Upper lobe of left lung (tissue), 6 donors: ENCODE results near the gene IL1RAPL2. TPM values are rescaled to one million over a fixed set of nuclear protein-coding genes. Genes with fewer than 3 reads are reported as not detected.

Source experiments
- ATAC-seq, 2 donors: fragments of 200-7000 bp; cut with Tn5 transposase; one replicate each; pipeline ENCODE4 v1.9.1; 2022; ENCODE audit warnings: mild to moderate bottlenecking in 2 of 2, moderate library complexity in 2 of 2; ENCODE audit not compliant: low FRiP score in 2 of 2
- DNase-seq, 2 donors: peaks; one replicate each; pipeline ENCODE4 v3.0.0-alpha.2; 2019 to 2020
- H3K27ac ChIP-seq, 4 donors: fragments of 200-600 bp; sonication (generic); one replicate each; pipeline ENCODE4 v1.5.1; 2016 to 2019
- H3K27me3 ChIP-seq, 4 donors: fragments of 200-600 bp; sonication (generic); one replicate each; pipeline ENCODE4 v1.5.1; 2017 to 2019
- H3K36me3 ChIP-seq, 4 donors: fragments of 200-600 bp; sonication (generic); one replicate each; pipeline ENCODE4 v1.5.1; 2016 to 2019
- H3K4me1 ChIP-seq, 4 donors: fragments of 200-600 bp; sonication (generic); one replicate each; pipeline ENCODE4 v1.5.1; 2018 to 2019
- H3K4me3 ChIP-seq, 4 donors: fragments of 200-600 bp; sonication (generic); one replicate each; pipeline ENCODE4 v1.5.1; 2017 to 2019; ENCODE audit warnings: mild to moderate bottlenecking in 2 of 4, moderate library complexity in 1 of 4
- H3K9me3 ChIP-seq, 4 donors: fragments of 200-600 bp; sonication (generic); one replicate each; pipeline ENCODE4 v1.5.1; 2018 to 2019
- EP300 ChIP-seq, 4 donors: sonication (generic); formaldehyde crosslinking; IDR thresholded peaks; one replicate each; pipeline ENCODE4 v1.5.1; 2017; ENCODE audit warnings: antibody characterized with exemption in 4 of 4, control low read depth in 2 of 4
- POLR2A ChIP-seq, 4 donors: fragments of 450-650 bp; IDR thresholded peaks; one replicate each; pipeline ENCODE4 v1.5.1; 2016 to 2017; ENCODE audit warnings: antibody characterized with exemption in 4 of 4, mild to moderate bottlenecking in 2 of 4
- POLR2AphosphoS5 ChIP-seq, 2 donors: sonication (generic); formaldehyde crosslinking; IDR thresholded peaks; one replicate each; pipeline ENCODE4 v1.5.1; 2017; ENCODE audit warnings: antibody characterized with exemption in 2 of 2
- WGBS, 2 donors: methylation state at CpG; one replicate each; pipeline ENCODE4 v1.1.5; 2017 to 2018; 5-methylcytosine and 5-hydroxymethylcytosine counted together
- total RNA-seq, 6 donors: library from RNA; depleted of rRNA in 4 of 6; stranded (reverse); fragments of >200 nt in 4 of 6; gene quantifications; one replicate each; pipeline versions ENCODE4 v1.1.0 to v1.2.1, GENCODE V29; 2016 to 2021
- TF ChIP-seq, protein P1 (sequence below), 6 experiments: fragments of 450-650 bp in 4 of 6; fragments of 200-600 bp in 2 of 6; sonication (generic) in 2 of 6; IDR thresholded peaks; one replicate each; pipeline ENCODE4 v1.5.1; 2016 to 2019; ENCODE audit warnings: antibody characterized with exemption in 6 of 6
- donor health status: DM: no; HTN: no; CAD: no; lungs with moderate emphysema.
- donor health status: DM: no; HTN: yes; CAD: no; lungs with severe emphysema.

IL1RAPL2 gene
- total RNA-seq, 6 donors from 2014 or later = not detected

DNA sequence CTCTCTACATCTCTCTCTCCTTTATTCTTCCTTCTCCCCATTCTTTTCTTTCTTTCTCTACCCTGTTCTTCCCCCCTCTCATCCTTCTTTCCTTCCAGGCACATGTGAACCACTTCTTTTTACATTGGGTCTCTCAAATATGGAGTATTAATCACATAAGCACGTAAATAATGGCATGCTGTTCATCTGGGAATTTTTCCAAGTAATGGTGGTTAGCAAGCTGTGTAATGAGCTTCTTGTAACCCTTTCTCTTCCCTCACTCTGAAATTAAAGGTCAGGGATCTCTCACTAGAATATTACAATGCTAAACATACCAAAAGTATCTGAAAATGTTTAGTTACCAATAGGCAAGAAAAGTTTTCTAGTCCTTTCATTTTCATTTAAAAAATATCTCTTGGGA lies 894.4 kb downstream of the IL1RAPL2 start:
- Histone ChIP-seq H3K9me3 (no peaks in the 10 kb centered on the region), H3K27ac (no peak overlapping the region), H3K36me3 (no peaks in the 10 kb centered on the region), H3K4me3 (no peak overlapping the region), H3K4me1 (no peaks in the 10 kb centered on the region), H3K27me3 (no peaks in the 10 kb centered on the region)
- no peak for TF ChIP-seq POLR2AphosphoS5 (IDR thresholded peaks at IDR 0.05)
- no peak for TF ChIP-seq POLR2A (IDR thresholded peaks at IDR 0.05)
- TF ChIP-seq, protein P1, sequence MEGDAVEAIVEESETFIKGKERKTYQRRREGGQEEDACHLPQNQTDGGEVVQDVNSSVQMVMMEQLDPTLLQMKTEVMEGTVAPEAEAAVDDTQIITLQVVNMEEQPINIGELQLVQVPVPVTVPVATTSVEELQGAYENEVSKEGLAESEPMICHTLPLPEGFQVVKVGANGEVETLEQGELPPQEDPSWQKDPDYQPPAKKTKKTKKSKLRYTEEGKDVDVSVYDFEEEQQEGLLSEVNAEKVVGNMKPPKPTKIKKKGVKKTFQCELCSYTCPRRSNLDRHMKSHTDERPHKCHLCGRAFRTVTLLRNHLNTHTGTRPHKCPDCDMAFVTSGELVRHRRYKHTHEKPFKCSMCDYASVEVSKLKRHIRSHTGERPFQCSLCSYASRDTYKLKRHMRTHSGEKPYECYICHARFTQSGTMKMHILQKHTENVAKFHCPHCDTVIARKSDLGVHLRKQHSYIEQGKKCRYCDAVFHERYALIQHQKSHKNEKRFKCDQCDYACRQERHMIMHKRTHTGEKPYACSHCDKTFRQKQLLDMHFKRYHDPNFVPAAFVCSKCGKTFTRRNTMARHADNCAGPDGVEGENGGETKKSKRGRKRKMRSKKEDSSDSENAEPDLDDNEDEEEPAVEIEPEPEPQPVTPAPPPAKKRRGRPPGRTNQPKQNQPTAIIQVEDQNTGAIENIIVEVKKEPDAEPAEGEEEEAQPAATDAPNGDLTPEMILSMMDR (IDR thresholded peaks at IDR 0.05) = no peak
- no peak for TF ChIP-seq EP300 (IDR thresholded peaks at IDR 0.05)
- WGBS, 2 donors = 19 to 36% methylated on average over 1 of the region's 1 CpG
- ATAC-seq (no peak), DNase-seq (no peak)

DNA sequence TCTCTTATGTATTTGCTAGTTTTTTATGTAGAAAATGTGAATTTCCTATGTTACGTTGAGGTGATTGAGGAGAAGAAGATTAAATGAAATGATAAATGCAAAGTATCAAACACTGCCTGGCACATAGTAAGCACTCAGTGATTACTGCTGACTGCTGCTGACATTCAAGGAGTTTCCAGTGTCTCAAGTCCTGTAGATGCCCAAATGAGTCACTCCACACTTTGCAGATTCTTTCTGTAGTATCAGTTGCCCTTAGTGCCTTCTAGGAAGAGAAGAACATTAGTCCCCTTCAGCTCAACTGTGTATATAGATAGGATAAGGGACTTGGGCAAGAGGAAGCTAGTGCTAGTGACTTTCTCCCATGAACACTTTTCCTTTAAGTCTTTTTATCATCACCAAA lies 895.0 kb downstream of the IL1RAPL2 start:
- DNase-seq = no peak
- no peak for TF ChIP-seq EP300 (IDR thresholded peaks at IDR 0.05)
- TF ChIP-seq POLR2A (IDR thresholded peaks at IDR 0.05) = no peak
- TF ChIP-seq POLR2AphosphoS5 (IDR thresholded peaks at IDR 0.05) = no peak
- TF ChIP-seq, protein P1 (IDR thresholded peaks at IDR 0.05) = no peak
- Histone ChIP-seq H3K4me1 (no peaks in the 10 kb centered on the region), H3K27me3 (no peaks in the 10 kb centered on the region), H3K9me3 (no peaks in the 10 kb centered on the region), H3K4me3 (no peak overlapping the region), H3K27ac (no peak overlapping the region), H3K36me3 (no peaks in the 10 kb centered on the region)
- no peak for ATAC-seq
- WGBS, 2 donors = 83% methylated on average over 1 of the region's 1 CpG

DNA sequence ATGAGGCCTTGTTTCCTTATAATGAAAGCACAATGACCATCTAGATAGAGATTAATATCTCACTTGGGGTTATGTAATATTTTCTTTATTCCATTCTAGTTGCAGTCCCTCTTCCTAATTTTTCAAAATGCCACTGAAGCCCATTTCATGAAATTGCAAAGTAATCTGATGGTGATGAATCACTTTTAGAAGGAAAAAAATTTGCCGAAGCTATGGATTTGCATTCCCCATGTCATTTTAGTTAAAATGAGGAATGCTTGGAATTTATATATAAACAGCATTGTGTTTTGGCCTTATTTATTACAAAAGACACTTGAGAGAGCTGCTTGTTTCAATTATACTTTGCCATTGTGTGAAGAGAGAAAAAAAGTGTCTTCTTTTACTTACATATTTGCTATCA lies 896.2 kb downstream of the IL1RAPL2 start:
- Histone ChIP-seq H3K27me3 (no peaks in the 10 kb centered on the region), H3K9me3 (no peaks in the 10 kb centered on the region), H3K4me1 (no peaks in the 10 kb centered on the region), H3K36me3 (no peaks in the 10 kb centered on the region), H3K4me3 (no peak overlapping the region), H3K27ac (no peak overlapping the region)
- ATAC-seq (no peak), DNase-seq (no peak)
- WGBS, 2 donors = 67 to 84% methylated on average over 1 of the region's 1 CpG
- TF ChIP-seq POLR2AphosphoS5 (IDR thresholded peaks at IDR 0.05) (no peak), POLR2A (IDR thresholded peaks at IDR 0.05) (no peak), EP300 (IDR thresholded peaks at IDR 0.05) (no peak)
- TF ChIP-seq, protein P1 (IDR thresholded peaks at IDR 0.05) = no peak

DNA sequence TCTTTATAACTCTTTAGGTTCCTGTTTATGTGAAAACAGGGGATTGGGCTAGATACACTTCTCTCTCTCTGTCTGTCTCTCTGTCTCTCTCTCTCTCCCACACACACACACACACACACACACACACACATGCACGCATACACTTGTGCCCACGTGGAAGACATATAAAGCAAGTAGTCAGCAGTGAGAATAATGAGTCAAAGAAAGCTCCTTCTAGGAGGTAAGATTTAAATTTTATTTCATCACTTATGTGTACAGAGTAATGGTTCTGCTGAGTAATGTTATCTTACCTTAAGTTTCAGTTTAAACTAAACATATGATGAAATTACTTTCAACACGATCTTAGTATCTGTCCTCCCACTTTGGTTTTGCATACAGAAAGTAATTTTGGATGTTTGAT lies 897.5 kb downstream of the IL1RAPL2 start:
- H3K36me3 ChIP-seq = no peaks in the 10 kb centered on the region
- TF ChIP-seq, protein P1 (IDR thresholded peaks at IDR 0.05) = no peak
- TF ChIP-seq EP300 (IDR thresholded peaks at IDR 0.05) = no peak
- TF ChIP-seq POLR2AphosphoS5 (IDR thresholded peaks at IDR 0.05) = no peak
- no peak for TF ChIP-seq POLR2A (IDR thresholded peaks at IDR 0.05)
- ATAC-seq (no peak), DNase-seq (no peak)
- H3K4me1 ChIP-seq = no peaks in the 10 kb centered on the region
- H3K27me3 ChIP-seq = no peaks in the 10 kb centered on the region
- no peaks in the 10 kb centered on the region for H3K9me3 ChIP-seq
- no peak overlapping the region for H3K4me3 ChIP-seq
- WGBS, 2 donors = 50 to 57% methylated on average over 3 of the region's 3 CpGs
- no peak overlapping the region for H3K27ac ChIP-seq

DNA sequence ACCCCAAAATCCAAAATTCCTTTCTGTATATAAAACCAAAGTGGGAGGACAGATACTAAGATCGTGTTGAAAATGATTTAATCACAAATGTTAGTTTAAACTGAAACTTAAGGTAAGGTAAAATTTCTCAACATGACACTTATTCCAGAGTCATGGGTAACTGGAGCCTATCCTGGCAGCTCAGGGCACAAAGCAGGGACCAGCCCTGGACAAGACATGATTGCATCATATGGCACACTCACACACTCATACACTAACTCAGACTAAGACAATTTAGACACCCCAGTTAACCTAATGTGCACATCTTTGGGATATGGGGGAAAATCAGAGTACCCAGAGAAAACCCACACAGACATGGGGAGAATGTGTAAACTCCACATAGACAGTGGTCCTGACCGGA lies 898.6 kb downstream of the IL1RAPL2 start:
- H3K9me3 ChIP-seq = no peaks in the 10 kb centered on the region
- DNase-seq (no peak), ATAC-seq (no peak)
- H3K4me1 ChIP-seq = no peaks in the 10 kb centered on the region
- TF ChIP-seq EP300 (IDR thresholded peaks at IDR 0.05) = no peak
- TF ChIP-seq, protein P1 (IDR thresholded peaks at IDR 0.05) = no peak
- no peaks in the 10 kb centered on the region for H3K36me3 ChIP-seq
- WGBS, 2 donors = 79 to 88% methylated on average over 2 of the region's 2 CpGs
- H3K27ac ChIP-seq = no peak overlapping the region
- no peaks in the 10 kb centered on the region for H3K27me3 ChIP-seq
- H3K4me3 ChIP-seq = no peak overlapping the region
